NOMO-1 (cell line): ENCODE measurements around the gene INPP5D.
"Not testable (repeated sequence)": the region's sequence is repeated elsewhere in the genome, so short reads cannot be mapped to it uniquely, and the experiment has no call there.

ENCODE experiments used
- DNase-seq, 2 experiments: peaks; one replicate each; lab custom pipeline; 2025; ENCODE audit not compliant: unreplicated experiment in 2 of 2; lab: John Stamatoyannopoulos, UW

Gene INPP5D

GRCh38 chr2:233112776-233113452 is 52.8 kb downstream of the INPP5D start:
- DNase-seq, result no peak

GRCh38 chr2:233114421-233114861 is 54.3 kb downstream of the INPP5D start:
- DNase-seq, result no peak

GRCh38 chr2:233115121-233115520 is 55.0 kb downstream of the INPP5D start:
- DNase-seq, result no peak

GRCh38 chr2:233115741-233116140 is 55.6 kb downstream of the INPP5D start:
- no peak for DNase-seq

GRCh38 chr2:233116946-233117345 is 56.8 kb downstream of the INPP5D start:
- no peak for DNase-seq

GRCh38 chr2:233117351-233117750 is 57.2 kb downstream of the INPP5D start:
- no peak for DNase-seq

GRCh38 chr2:233117811-233118647 is 57.9 kb downstream of the INPP5D start:
- DNase-seq, result no peak

- no peak for DNase-seq
Observed at GRCh38 chr2:233118648-233119000, 58.5 kb downstream of the INPP5D start.

- DNase-seq, result no peak
Observed at GRCh38 chr2:233119123-233119522, 59.0 kb downstream of the INPP5D start.

- no peak for DNase-seq
Observed at GRCh38 chr2:233119806-233120205, 59.7 kb downstream of the INPP5D start.

GRCh38 chr2:233120459-233120858 is 60.3 kb downstream of the INPP5D start:
- no peak for DNase-seq

- DNase-seq, result no peak
Observed at GRCh38 chr2:233121856-233122255, 61.7 kb downstream of the INPP5D start.

GRCh38 chr2:233122541-233122940 is 62.4 kb downstream of the INPP5D start:
- no peak for DNase-seq

- not testable (repeated sequence) for DNase-seq
Observed at GRCh38 chr2:233123576-233123975, 63.4 kb downstream of the INPP5D start.

GRCh38 chr2:233124421-233125080 is 64.4 kb downstream of the INPP5D start:
- no peak for DNase-seq

GRCh38 chr2:233125455-233126065 is 65.4 kb downstream of the INPP5D start:
- DNase-seq, result no peak

GRCh38 chr2:233129351-233129978 is 69.3 kb downstream of the INPP5D start:
- no peak for DNase-seq

GRCh38 chr2:233130024-233130423 is 69.9 kb downstream of the INPP5D start:
- DNase-seq, result no peak

GRCh38 chr2:233130481-233131020 is 70.4 kb downstream of the INPP5D start:
- DNase-seq, result no peak

- DNase-seq, result no peak
Observed at GRCh38 chr2:233131936-233132720, 72.0 kb downstream of the INPP5D start.
